WERI-Rb-1 (cell line): Measurements from ENCODE around the gene GPS1.

Experiments used
- DNase-seq: peaks from one replicate; pipeline ENCODE4 v3.0.0-alpha.2; 2020
- H3K27ac ChIP-seq: fragments of 250-450 bp; sonication (Bioruptor Pico); 2 replicates; pipeline ENCODE4 v1.5.1; 2020; ENCODE audit warnings: mild to moderate bottlenecking, moderate library complexity
- H3K27me3 ChIP-seq: fragments of 250-450 bp; sonication (Bioruptor Pico); 2 replicates; pipeline ENCODE4 v1.5.1; 2021; ENCODE audit warnings: mild to moderate bottlenecking, low read depth, moderate library complexity; ENCODE audit not compliant: insufficient read depth, severe bottlenecking
- H3K36me3 ChIP-seq: fragments of 250-450 bp; sonication (Bioruptor Pico); 2 replicates; pipeline ENCODE4 v1.5.1; 2020; ENCODE audit warnings: mild to moderate bottlenecking, moderate library complexity
- H3K4me3 ChIP-seq: 2 replicates; pipeline ENCODE4 v1.5.1; 2011; ENCODE audit warnings: low read depth, mild to moderate bottlenecking, control low read depth, low read length
- H3K9me3 ChIP-seq: fragments of 250-450 bp; sonication (Bioruptor Pico); 2 replicates; pipeline ENCODE4 v1.5.1; 2021; ENCODE audit warnings: mild to moderate bottlenecking, moderate library complexity; ENCODE audit not compliant: severe bottlenecking
- CTCF ChIP-seq: IDR thresholded peaks from 2 replicates; pipeline ENCODE4 v1.5.1; 2011; ENCODE audit warnings: low read depth, mild to moderate bottlenecking, control low read depth, inconsistent platforms, low read length

The GPS1 gene

GRCh38 chr17:82097184-82097918 lies 45.7 kb downstream of the GPS1 start:
- DNase-seq, result peak; percentile 82

GRCh38 chr17:82097919-82098168 lies 46.1 kb downstream of the GPS1 start:
- H3K36me3 ChIP-seq, result peaks cover 52% of the 10 kb centered on the region
- H3K4me3 ChIP-seq, result peak overlapping the region; percentile 73

More at GRCh38 chr17:82097184-82097918, 45.7 kb downstream of the GPS1 start:
- Histone ChIP-seq H3K27me3 (no peaks in the 10 kb centered on the region), H3K4me3 (peak overlapping the region; percentile 73), H3K9me3 (peaks cover 2% of the 10 kb centered on the region), H3K27ac (peak overlapping the region; percentile 97), H3K36me3 (peaks cover 57% of the 10 kb centered on the region)
- no peak for TF ChIP-seq CTCF

GRCh38 chr17:82098169-82098938 lies 46.7 kb downstream of the GPS1 start, which contains the start of gene FASN:
Gene FASN (minus strand): TSS chr17:82098236. CDS start chr17:82096445, 1,791 bp downstream.
- H3K9me3 ChIP-seq, result peaks cover 2% of the 10 kb centered on the region
- H3K4me3 ChIP-seq, result peak within 1 kb of the TSS; percentile 77
- peak; percentile 98 for DNase-seq
- peaks cover 47% of the 10 kb centered on the region for H3K36me3 ChIP-seq
- TF ChIP-seq CTCF, result peak; percentile 75
- no peaks in the 10 kb centered on the region for H3K27me3 ChIP-seq
- peak within 1 kb of the TSS; percentile 97 for H3K27ac ChIP-seq

More at GRCh38 chr17:82097919-82098168, 46.1 kb downstream of the GPS1 start:
- H3K27me3 ChIP-seq, result no peaks in the 10 kb centered on the region
- no peak for TF ChIP-seq CTCF
- H3K27ac ChIP-seq, result peak overlapping the region; percentile 97
- DNase-seq, result no peak
- H3K9me3 ChIP-seq, result peaks cover 2% of the 10 kb centered on the region

GRCh38 chr17:82098939-82099763 lies 47.5 kb downstream of the GPS1 start:
- no peak for TF ChIP-seq CTCF
- DNase-seq, result peak; percentile 76

DNA sequence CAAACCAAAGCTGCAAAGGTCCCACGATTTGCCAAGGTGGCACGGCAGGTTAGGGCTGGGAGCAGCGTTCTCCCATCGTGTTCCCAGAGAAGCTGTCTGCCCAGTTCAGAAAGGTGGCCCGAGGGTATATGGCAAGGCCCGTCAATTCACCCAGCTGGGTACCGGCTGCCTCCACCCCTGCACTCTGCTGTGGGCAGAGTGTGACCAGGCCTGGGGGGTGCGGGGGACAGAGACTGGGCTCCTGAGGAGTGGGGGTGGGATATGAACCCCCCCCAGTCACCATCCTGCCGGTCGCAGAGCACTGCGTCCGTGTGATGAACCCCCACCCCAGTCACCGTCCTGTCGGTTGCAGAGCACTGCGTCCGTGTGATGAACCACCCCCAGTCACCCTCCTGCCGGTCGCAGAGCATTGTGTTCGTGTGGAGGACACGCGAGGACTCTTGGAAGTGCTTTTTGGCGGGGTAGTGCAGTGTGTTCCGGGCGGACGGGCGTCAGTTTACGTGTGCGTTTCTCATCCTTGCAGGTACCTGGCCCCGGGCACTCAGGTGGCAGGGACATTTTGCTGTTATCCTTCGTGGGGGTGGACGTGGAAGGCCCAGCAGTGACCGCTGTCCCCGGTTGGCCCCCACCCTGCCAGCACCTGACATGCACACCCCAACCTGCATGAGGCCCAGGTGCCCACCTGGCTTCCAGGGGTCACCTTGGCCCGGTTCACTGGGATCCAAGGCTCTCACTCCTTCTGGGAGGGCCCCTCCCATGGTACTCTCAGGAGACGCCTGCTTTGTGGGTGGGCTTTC lies 49.0 kb downstream of the GPS1 start:
- H3K9me3 ChIP-seq, result peaks cover 2% of the 10 kb centered on the region
- no peak for TF ChIP-seq CTCF
- no peaks in the 10 kb centered on the region for H3K27me3 ChIP-seq
- H3K36me3 ChIP-seq, result peaks cover 25% of the 10 kb centered on the region
- no peak overlapping the region for H3K4me3 ChIP-seq
- peak; percentile 26 for DNase-seq
- H3K27ac ChIP-seq, result peak overlapping the region; percentile 96

More at GRCh38 chr17:82098939-82099763, 47.5 kb downstream of the GPS1 start:
- H3K27ac ChIP-seq, result peak overlapping the region; percentile 96
- H3K36me3 ChIP-seq, result peaks cover 39% of the 10 kb centered on the region
- H3K9me3 ChIP-seq, result peaks cover 2% of the 10 kb centered on the region
- peak overlapping the region; percentile 77 for H3K4me3 ChIP-seq
- no peaks in the 10 kb centered on the region for H3K27me3 ChIP-seq
